ENCODE measurements around the gene TAF11L2.
"Not testable (repeated sequence)": the region's sequence is repeated elsewhere in the genome, so short reads cannot be mapped to it uniquely, and the experiment has no call there.

The TAF11L2 gene

DNA sequence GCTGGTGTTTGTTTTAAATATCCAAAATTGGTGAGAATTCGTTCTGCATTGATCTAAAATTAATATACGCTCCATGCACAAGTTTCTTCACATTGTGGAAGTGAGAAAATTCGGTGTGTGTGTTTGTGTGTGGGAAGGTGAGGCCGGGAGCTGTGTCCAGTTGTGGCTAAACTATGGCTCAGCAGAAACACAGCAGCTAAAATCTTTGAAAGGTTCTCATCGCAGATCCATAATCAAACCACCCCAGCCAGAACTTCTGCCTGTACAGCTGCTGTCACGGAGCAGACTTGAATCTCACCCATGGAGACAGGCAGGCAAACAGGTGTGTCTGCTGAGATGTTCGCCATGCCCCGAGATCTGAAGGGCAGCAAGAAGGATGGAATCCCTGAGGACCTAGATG lies at the start of gene TAF11L2:
TAF11L2 (plus strand) TSS at position 301 of the 400 bp plus-strand sequence.
- DNase-seq (ENCODE audit: low read depth), result not testable (repeated sequence)

- DNase-seq (ENCODE audit: low read depth), result no peak
These were observed 49.2 kb upstream of the TAF11L2 start for GRCh38 chr5:17448877-17449276.

- no peak for DNase-seq (ENCODE audit: low read depth)
These were observed 45.1 kb upstream of the TAF11L2 start for GRCh38 chr5:17452936-17453335.

GRCh38 chr5:17455942-17456341 lies 42.1 kb upstream of the TAF11L2 start:
- DNase-seq (ENCODE audit: low read depth), result no peak

DNA sequence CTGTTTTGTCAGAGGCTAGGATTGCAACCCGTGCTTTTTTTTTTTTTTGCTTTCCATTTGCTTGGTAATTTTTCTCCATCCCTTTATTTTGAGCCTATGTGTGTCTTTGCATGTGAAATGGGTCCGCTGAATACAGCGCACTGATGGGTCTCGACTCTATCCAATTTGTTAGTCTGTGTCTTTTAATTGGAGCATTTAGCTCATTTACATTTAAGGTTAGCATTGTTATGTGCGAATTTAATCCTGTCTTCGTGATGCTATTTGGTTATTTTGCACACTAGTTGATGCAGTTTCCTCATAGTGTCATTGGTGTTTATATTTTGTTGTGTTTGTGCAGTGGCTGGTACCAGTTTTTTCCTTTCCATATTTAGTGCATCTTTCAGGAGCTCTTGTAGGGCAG lies 36.2 kb upstream of the TAF11L2 start:
- no peak for DNase-seq (ENCODE audit: low read depth)

DNA sequence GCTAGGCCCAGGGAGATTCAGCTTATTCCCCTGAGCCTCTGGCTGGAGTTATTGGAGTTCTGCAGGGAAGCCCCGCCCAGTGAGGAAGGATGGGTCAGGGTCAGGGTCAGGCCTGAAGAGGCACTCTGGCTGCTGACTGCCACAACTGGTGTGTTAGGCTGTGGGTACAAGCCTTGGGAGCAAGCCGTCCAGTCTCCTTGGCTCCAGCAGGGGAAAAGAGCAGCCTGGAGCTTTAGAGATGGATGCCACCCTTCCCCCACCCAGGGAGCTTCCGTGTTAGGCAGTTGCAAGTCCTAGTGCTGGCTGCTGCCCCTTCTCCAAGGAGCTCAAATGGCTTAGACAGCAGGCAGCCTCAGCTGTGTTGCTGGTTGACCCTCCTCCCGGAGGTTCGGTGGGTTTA lies 34.4 kb upstream of the TAF11L2 start:
- DNase-seq (ENCODE audit: low read depth), result no peak

DNA sequence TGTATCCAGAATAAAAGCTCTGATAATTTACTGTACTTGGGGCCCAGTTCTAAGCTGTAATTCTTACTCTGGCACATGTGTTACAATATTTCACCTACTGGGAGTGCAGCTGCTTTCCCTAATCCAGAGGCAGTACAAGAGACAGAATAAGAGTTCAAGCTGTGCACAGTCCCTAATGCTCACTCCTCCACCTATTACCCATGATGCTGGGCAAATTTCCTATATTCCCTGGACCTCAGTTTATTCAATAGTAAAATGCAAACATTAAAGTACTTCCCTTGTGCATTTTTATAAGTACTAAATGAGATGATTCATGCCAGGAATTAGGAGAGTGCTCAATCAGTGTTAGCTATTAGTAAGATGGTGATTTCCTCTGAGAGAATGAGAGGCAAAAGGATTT lies 28.0 kb upstream of the TAF11L2 start:
- no peak for DNase-seq (ENCODE audit: low read depth)

DNA sequence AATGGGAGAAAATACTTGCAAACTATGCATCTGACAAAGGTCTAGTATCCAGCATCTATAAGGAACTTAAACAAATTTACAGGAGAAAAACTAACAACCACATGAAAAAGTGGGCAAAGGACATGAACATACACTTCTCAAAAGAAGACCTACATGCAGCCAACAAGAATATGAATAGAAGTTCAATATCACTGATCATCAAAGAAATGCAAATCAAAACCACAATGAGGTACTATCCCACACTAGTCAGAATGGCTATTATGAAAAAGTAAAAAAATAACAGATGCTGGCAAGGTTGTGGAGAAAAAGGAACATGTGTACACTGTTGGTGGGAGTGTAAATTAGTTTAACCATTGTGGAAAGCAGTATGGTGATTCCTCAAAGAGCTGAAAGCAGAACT lies 23.0 kb upstream of the TAF11L2 start:
- DNase-seq (ENCODE audit: low read depth), result not testable (repeated sequence)

DNA sequence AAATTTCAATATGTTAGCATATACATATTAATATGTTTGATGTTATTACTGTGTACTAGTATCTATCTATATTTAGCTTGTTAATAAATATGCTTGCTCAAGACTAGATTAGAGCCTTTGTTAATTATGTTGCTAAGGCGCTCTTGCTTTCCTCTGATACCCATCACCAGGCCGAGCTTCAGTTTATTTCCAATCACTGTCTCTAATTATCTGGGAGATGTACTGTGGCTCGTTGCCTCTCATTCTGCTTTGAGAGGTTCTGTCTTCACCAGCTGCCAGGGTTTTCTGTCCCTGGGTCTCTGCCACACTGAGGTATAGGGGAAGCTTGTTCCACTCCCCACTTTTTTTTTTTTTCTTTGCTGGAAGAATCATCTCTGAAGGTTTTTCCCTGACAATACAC lies 21.0 kb upstream of the TAF11L2 start:
- DNase-seq (ENCODE audit: low read depth), result no peak

DNA sequence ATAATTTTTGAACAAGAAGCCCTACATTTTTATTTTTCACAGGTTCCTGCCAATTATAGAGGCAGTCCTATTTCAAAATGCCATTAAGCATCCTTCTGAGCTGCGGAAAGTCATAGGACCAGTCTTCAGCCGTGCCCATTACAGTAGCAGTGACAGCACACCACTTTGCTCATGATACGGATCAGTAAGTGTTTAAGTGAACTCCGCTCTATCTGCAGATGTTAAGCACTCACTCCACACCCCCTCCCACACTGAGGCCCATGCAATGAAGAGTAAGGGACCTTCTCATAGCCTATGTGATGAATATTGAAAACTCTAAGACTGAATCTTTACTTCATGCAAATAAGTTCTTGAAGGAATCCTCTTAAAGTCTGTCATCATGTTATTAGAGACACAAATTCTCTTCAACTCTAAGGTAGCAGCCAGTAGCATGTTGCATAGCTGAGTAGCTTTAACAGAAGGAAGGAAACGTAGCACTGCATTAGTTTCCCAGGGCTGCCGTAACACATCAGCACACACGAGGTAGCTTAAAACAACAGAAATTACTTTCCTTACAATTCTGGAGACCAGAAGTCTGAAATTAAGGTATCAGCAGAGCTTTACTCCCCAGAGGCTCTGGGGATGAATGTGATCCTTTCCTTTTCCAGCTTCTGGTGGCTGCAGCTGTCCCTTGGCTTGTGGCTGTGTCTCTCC lies 20.3 kb upstream of the TAF11L2 start:
- no peak for DNase-seq (ENCODE audit: low read depth)

DNA sequence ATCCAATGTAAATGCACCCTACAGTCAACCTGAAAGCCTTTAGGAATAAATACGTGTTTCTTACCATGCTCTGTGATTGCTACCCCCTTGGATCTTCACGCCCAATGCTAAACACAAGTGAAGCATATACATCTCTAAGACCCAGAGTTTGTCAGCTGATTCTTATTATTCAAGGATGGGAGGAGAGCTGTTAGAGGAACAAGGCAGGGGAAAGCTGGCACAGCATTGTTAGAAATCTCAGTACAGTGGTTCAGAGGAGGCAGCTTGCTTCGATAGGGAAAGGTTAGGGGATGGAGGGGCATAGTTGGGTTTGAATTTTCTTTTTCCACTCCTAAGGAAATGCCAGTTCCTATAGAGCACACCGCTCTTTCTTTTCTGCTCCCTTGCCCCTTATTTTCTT lies 16.7 kb upstream of the TAF11L2 start:
- DNase-seq (ENCODE audit: low read depth), result no peak

GRCh38 chr5:17482790-17483189 lies 15.2 kb upstream of the TAF11L2 start:
- DNase-seq (ENCODE audit: low read depth), result no peak

- not testable (repeated sequence) for DNase-seq (ENCODE audit: low read depth)
These were observed 11.4 kb upstream of the TAF11L2 start for GRCh38 chr5:17486464-17487173.

DNA sequence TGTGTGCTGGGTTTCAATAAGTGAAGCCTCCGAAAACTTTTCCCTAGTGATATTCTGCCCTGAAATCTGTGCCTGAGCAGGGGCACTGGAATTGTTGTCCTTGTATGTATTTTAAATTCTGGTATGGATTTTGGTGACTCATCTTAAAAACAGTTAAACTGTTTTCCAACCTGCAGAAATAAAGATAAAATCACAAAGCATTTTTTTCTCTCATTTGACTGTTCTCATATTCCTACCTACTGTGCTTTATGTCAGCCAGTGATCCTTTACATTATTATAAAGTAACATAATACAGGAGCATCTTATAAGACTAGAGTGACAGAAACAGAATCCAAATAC lies 10.9 kb upstream of the TAF11L2 start:
- DNase-seq (ENCODE audit: low read depth), result no peak

- DNase-seq (ENCODE audit: low read depth), result not testable (repeated sequence)
These were observed 6.8 kb upstream of the TAF11L2 start for GRCh38 chr5:17491257-17491656.

DNA sequence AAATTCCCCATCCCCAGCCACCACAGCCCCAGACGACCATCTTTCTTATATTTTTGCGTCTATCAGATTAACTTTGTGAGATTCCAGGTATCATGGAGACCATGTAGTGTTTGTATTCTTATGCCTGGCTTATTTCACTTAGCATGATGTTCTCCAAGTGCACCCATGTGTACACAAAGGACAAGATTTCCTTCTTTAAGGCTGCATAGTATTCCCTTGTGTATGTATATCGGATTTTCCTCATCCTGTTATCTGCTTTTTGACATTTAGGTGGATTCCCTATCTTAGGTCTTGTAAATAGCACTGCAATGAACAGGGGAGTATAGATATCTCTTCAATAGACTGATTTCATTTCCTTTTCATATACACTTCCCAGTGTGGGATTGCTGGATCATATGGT lies 5.3 kb upstream of the TAF11L2 start:
- DNase-seq (ENCODE audit: low read depth), result no peak

DNA sequence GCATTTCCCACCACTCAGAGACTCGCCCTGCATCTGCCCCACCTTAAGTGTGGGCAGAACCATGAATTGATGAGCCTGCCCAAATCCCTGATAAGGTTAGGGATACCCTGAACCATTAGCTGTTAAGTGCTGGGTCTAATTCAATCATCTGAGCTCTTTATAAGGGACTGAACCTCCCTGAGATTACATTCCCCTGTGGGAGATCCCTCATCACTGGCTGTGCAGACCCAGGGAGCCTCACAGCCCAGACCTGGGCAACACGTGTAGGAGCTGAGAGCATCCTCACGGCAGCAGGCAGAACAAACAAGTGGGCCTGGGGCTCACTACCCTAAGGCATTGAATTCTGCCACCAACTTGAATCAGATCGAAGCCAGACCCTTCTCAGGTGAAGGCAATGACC lies 585 bp upstream of the TAF11L2 start:
- DNase-seq (ENCODE audit: low read depth), result no peak

DNA sequence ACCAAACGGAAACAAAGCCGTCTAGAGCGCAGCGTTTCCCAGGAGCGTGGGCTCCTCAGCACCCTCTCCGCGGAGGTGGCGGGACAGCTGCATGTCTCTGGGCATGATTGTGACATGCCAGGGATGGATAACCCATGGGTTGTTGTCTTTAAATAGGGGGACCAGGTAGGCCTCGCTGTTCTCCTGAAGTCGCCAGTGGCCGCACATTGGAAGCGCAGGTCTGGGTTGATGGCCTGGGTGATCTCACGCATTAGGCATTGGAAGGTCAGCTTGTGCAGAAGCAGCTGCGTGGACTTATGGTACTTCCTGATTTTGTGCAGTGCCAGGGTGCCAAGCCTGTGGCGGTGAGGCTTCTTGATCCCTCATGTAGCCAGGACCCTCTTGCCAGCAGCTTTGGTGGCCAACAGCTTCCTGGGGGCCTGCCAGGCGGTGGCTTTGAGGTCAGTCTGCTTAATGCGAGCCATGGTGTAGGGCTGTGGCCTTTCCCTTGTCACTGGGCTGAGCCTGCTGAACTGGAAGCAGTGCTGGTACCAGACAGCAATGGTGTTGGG lies 13.8 kb downstream of the TAF11L2 start:
- DNase-seq (ENCODE audit: low read depth), result no peak

- not testable (repeated sequence) for DNase-seq (ENCODE audit: low read depth)
These were observed 19.5 kb downstream of the TAF11L2 start for GRCh38 chr5:17517526-17517925.

DNA sequence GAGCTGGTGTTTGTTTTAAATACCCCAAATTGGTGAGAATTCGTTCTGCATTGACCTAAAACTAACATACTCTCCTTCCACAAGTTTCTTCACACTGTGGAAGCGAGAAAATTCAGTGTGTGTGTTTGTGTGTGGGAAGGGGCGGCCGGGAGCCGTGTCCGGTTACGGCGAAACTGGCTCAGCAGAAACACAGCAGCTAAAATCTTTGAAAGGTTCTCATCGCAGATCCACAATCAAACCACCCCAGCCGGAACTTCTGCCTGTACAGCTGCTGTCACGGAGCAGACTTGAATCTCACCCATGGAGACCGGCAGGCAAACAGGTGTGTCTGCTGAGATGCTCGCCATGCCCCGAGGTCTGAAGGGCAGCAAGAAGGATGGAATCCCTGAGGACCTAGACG lies 20.0 kb downstream of the TAF11L2 start, which contains the start of gene TAF11L3:
TAF11L3 (plus strand) TSS at position 301 of the 400 bp plus-strand sequence.
- DNase-seq (ENCODE audit: low read depth), result not testable (repeated sequence)

GRCh38 chr5:17519508-17519907 lies 21.5 kb downstream of the TAF11L2 start:
- DNase-seq (ENCODE audit: low read depth), result not testable (repeated sequence)

DNA sequence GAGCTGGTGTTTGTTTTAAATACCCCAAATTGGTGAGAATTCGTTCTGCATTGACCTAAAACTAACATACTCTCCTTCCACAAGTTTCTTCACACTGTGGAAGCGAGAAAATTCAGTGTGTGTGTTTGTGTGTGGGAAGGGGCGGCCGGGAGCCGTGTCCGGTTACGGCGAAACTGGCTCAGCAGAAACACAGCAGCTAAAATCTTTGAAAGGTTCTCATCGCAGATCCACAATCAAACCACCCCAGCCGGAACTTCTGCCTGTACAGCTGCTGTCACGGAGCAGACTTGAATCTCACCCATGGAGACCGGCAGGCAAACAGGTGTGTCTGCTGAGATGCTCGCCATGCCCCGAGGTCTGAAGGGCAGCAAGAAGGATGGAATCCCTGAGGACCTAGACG lies 23.5 kb downstream of the TAF11L2 start, which contains the start of gene TAF11L4:
TAF11L4 (plus strand) TSS at position 301 of the 400 bp plus-strand sequence.
- DNase-seq (ENCODE audit: low read depth), result not testable (repeated sequence)

GRCh38 chr5:17524935-17525334 lies 26.9 kb downstream of the TAF11L2 start, which contains the start of gene TAF11L5:
Gene TAF11L5 (plus strand): TSS chr5:17525235.
- not testable (repeated sequence) for DNase-seq (ENCODE audit: low read depth)
